NCI-H1105 treated with DMSO at 0.1 percent for 48 hours (cell line): ENCODE measurements around the gene GPR33.
"Not testable (repeated sequence)": the region's sequence is repeated elsewhere in the genome, so short reads cannot be mapped to it uniquely, and the experiment has no call there.

ENCODE experiments used
- DNase-seq: peaks from one replicate; lab custom pipeline; 2025; lab: John Stamatoyannopoulos, UW

GPR33 gene, protein sequence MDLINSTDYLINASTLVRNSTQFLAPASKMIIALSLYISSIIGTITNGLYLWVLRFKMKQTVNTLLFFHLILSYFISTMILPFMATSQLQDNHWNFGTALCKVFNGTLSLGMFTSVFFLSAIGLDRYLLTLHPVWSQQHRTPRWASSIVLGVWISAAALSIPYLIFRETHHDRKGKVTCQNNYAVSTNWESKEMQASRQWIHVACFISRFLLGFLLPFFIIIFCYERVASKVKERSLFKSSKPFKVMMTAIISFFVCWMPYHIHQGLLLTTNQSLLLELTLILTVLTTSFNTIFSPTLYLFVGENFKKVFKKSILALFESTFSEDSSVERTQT

DNA sequence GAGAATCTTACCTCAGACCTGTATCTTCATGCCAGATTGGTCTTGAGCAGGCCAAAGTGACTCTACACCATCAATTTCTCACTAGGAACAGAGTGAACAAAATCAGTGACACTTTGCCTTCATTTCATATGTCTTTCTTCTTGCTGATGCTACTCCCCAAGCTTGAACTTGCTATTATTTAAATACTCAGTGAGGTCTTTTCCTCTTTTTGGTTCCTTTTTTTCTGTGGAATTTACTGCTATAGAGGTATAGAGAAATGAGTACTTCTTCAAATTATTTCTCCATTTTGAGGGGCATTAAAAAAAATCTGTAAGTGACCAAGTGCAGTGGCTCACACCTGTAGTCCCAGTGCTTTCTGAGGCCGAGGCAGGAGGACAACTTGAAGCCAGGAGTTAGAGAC, at the start of gene GPR33:
TSS of gene GPR33 (minus strand) at position 154 of the 400 bp plus-strand sequence. CDS start 4,074 bp downstream, outside the sequence.
- no peak for DNase-seq

DNA sequence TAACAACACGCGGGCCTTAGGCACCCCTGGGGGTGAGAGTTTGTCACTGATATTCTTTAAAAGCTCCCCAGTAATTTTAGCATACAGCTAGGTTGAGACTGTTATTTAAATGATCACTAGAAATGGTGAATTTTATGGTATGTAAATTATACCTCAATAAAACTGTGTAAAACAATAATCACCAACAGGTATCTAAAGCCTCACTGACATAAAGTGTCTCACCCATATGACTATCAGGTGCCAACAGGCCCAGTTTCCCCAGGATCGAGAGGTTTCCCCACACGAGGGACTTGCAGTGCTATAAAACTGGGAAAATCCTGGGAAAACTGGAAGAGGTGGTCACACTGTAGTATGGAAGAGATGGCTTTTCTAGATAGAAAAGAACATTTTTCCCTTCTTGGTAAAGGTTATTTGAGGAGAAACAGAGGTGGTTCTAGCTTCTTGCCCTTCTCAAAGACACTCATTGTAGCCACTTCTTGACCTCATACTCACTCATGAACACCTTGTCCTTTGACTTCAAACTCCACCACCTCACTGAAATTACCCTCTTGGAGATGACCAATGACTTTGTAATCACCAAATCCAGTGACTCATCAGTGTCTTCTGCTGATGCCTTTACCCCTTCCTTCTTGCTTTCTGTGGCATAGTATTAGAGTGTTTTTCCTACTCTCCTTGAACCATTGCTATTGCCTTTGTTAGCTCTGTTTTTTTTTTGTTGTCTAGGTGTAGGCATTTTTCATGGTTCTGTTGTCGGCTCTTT, 48.5 kb upstream of the GPR33 start:
- no peak for DNase-seq

DNA sequence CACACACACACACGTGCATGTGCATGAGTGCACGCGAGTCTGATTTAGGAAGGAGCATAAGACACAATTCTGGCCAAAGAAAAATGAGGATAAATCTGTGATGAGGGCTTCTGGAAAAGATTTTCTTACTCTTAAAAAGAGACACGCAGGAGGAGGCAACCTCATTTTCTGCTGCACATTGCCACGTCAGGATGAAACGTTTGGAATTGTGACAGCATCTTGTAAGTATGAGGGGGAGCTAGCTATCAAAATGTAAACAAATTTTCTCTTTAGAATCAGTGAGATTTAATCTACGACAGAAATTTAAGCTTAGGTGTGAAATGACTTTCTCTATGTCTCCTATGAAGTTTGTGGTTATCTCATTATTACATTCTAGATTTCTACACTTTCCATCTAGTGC, 42.3 kb upstream of the GPR33 start:
- DNase-seq: no peak

DNA sequence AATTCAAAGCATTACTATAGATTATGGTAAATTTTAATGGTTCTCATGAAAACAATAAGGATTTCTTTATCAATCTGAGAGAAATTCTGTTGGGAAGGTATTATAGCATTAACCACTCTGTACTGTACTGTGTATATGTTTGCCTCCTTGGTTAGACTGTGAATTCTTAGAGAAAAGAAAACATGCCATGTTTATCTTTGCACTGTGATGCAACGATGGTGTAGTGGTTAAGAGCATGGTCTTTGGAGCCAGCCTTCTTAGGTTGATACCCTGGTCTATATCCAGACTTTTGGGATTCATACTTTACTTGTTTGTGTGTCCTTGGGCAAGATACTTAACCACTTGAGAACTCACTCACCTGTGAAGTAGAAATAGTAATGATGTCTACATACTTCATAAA, 41.2 kb upstream of the GPR33 start:
- DNase-seq: no peak

DNA sequence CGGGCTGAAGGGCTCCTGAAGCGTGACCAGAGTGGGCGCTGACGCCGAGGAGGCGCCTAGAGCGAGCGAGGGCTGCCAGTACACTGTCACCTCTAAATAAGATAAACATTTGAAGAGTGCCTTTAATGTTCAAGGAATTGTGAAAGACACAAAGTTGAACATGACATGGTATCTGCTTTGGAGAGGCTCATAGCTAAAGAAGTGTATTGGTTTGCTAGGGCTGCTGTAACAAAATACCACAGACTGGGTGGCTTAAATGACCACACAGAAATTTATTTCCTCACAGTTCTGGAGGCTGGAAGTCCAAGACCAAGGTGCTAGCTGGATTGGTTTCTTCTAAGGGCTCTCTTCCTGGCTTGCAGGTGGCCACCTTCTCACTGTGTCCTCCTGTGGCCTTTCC, 39.7 kb upstream of the GPR33 start:
- no peak for DNase-seq

DNA sequence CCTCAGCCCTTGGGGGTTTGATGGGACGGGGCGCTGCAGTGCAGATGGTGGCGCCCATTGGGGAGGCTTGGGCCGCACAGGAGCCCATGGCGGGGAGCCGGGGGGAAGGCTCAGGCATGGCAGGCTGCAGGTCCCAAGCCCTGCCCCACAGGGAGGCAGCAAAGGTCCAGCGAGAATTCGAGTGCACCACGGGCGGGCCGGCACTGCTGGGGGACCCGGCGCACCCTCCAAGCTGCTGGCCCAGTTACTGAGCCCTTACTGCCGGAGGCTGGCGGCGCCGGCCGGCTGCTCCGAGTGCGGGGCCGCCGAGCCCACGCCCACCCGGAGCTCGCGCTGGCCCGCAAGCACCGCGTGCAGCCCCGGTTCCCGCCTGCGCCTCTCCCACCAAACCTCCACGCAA, 39.2 kb upstream of the GPR33 start:
- no peak for DNase-seq

GRCh38 chr14:31510855-31511254, 23.0 kb upstream of the GPR33 start:
- no peak for DNase-seq

DNA sequence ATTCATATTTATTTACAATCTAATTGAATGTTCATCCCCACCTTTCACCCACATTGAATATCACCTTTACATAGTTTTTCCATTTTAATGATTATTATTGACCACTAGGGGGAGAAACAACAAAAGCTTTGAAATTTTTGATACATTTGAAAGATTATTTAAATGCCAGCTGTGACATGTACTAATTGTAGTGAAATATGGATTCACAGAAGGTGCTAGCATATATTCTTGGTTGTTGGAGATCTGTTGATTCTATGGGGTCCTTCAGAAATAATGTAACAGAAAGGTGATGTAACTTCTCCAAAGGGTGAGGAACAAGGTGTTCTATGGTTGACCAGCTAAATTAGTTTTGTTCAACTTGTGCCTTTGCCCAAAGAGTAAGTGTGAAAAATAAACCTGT, 22.4 kb upstream of the GPR33 start:
- peak; percentile 73 for DNase-seq

DNA sequence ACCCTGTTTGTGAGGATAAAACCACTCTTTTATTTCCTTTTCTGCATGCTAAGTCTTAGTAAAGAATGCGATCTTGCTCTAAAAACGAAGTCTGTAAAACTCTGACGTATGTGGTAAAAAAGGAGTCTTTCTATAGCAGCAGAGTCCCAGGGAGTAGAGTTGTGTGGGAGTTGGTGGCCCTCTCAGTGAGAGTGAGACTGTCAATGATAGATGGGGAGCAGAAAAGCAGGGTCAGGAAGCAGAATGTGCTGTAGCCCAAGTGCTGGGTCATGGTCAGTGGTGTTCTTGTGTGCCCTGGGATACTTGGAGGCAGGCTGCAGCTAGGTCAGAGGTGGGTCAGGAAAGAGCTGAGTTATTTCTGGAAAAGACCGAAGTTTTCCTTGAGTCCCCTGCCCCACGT, 20.3 kb upstream of the GPR33 start:
- no peak for DNase-seq

DNA sequence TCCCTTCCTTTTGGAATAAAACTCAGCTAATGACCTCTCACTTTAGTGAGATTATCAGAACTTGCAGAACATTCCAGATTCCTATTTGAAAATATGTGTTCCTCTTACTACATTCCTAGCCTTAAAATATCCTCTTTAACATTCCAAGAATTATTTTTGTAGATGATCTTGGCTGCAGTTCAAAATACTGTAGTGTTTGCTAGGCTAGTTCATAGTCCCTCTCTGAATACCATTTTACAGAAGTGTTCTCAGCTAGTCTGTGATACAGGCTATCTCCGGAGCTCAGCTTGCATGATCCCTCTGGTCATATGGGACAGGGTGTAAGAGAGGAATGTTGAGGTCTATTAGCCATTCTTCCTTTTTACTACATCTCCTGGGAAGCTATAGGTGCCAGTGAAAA, 17.6 kb upstream of the GPR33 start:
- DNase-seq: no peak

DNA sequence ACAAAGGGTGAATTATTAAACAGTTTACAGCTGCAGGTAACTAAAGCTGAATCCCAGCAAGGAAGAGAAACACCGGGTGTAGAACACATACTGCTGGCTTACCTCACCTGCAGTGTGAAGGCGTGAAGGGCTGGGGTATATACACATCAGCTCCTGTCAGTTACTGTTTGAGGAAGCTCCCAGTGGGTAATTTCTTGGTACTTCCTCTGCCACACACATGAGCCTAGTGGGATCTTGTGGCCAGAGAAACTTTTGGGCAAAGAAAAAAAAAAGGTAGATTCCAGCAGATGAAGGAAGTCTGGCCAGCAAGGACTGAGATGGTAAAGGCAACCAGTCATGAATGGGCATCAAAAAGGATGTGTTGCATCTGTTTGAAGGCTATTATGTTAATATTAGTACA, 14.0 kb upstream of the GPR33 start:
- DNase-seq: no peak

GRCh38 chr14:31492759-31493498, 5.1 kb upstream of the GPR33 start:
- DNase-seq: no peak

DNA sequence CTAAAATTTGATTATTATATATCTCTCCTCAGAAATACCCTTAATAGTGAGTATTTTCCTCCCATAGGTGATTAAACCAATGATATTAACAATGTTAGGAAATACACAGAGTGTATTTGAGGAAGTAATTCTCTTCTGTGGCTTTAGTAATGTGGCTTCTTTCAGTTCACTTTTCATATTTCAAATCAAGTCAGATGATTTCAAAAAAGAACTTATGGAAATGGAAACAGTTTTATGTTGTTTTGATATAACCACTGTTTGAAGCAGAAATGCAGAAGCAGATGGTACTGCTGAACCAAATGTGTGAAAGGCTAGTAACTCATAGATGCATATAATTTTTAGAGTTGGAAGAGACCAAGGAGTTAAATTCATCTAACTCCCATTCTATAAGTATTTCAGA, 1.9 kb upstream of the GPR33 start:
- no peak for DNase-seq

GRCh38 chr14:31486764-31487163, 1.1 kb downstream of the GPR33 start:
- no peak for DNase-seq

DNA sequence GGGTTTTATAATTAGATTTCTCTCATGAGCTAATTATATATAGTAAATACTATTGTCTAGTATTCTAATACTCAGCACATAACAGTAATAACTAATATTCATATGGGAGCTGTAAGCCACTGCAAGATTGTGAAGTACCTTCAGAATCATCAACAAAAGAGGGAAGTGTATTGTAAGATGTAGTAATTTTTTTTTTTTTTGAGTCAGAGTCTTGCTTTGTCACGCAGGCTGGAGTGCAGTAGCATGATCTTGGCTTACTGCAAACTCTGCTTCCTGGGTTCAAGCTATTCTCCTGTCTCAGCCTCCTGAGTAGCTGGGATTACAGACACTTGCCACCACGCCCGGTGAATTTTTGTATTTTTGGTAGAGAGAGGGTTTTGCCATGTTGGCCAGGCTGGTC, 3.1 kb downstream of the GPR33 start:
- no peak for DNase-seq

- no peak for DNase-seq
Observed at GRCh38 chr14:31480156-31480555, 7.7 kb downstream of the GPR33 start.

- no peak for DNase-seq
Observed at GRCh38 chr14:31479027-31479426, 8.8 kb downstream of the GPR33 start.

GRCh38 chr14:31477248-31477647, 10.6 kb downstream of the GPR33 start:
- DNase-seq: no peak

DNA sequence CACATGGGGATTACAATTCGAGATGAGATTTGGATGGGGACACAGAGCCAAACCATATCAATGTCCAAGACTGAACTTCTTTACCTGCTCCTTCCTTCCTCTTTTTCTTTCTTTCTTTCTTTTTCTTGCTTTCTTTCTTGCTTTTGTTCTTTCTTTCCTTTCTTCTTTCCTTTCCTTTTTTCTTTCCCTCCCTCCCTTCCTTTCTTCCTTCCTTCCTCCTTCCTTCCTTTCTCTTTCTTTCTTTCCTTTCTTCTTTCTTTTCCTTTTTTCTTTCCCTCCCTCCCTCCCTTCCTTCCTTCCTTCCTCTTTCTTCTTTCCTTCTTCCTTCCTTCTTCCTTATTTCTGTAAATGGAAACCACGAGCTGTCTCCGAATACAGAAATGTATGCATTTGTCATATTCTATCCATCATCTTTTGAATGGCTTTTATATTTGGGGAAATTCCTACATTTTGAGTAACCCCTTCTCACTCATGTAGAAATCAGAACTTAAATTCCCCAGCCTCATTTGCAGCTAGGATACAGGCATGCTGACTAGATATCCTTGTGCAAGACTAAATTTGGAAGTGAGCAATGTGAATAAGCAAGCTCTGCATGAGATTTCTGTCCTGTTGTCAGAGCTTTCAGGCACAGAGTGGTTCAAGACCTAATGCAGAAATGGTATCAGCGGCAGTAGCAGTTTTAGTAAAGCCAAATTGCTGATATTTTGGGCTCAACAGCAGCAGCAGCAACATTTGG, 11.5 kb downstream of the GPR33 start:
- no peak for DNase-seq

GRCh38 chr14:31466554-31466953, 21.3 kb downstream of the GPR33 start:
- no peak for DNase-seq

DNA sequence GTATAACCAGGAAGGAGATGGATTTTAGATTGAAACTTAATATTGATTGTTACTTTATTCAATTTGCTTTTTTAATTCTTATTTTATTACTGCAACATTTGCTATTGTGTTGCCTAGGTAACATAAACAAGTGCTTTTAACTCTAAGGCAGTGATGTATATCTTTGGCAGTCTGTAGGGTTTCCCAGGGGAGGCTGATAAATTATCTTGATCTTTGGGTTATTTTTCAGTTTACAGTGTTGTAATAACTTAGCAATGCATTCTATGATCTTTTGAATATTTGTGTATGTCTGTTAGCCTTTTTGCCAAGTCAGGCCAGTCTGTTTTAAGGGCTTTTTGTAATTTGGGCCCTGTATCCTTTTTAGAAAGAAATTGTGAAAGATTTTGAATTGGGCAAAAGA, 22.7 kb downstream of the GPR33 start:
- DNase-seq: no peak

GRCh38 chr14:31462450-31462849, 25.4 kb downstream of the GPR33 start:
- not testable (repeated sequence) for DNase-seq
